Activated CD8-positive, alpha-beta memory T cell treated with anti-CD3 and anti-CD28 coated beads, Interleukin-2, amount 50 U/mL, for 1 hour (primary cell): Measurements from ENCODE around the gene SFI1.
"Not testable (repeated sequence)": the region's sequence is repeated elsewhere in the genome, so short reads cannot be mapped to it uniquely, and the experiment has no call there.

Experiments
- DNase-seq: peaks from one replicate; pipeline ENCODE4 v3.0.0-alpha.2; 2020; ENCODE audit errors: extremely low read depth

SFI1 gene, protein sequence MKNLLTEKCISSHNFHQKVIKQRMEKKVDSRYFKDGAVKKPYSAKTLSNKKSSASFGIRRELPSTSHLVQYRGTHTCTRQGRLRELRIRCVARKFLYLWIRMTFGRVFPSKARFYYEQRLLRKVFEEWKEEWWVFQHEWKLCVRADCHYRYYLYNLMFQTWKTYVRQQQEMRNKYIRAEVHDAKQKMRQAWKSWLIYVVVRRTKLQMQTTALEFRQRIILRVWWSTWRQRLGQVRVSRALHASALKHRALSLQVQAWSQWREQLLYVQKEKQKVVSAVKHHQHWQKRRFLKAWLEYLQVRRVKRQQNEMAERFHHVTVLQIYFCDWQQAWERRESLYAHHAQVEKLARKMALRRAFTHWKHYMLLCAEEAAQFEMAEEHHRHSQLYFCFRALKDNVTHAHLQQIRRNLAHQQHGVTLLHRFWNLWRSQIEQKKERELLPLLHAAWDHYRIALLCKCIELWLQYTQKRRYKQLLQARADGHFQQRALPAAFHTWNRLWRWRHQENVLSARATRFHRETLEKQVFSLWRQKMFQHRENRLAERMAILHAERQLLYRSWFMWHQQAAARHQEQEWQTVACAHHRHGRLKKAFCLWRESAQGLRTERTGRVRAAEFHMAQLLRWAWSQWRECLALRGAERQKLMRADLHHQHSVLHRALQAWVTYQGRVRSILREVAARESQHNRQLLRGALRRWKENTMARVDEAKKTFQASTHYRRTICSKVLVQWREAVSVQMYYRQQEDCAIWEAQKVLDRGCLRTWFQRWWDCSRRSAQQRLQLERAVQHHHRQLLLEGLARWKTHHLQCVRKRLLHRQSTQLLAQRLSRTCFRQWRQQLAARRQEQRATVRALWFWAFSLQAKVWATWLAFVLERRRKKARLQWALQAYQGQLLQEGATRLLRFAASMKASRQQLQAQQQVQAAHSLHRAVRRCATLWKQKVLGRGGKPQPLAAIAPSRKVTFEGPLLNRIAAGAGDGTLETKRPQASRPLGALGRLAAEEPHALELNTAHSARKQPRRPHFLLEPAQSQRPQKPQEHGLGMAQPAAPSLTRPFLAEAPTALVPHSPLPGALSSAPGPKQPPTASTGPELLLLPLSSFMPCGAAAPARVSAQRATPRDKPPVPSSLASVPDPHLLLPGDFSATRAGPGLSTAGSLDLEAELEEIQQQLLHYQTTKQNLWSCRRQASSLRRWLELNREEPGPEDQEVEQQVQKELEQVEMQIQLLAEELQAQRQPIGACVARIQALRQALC

DNA sequence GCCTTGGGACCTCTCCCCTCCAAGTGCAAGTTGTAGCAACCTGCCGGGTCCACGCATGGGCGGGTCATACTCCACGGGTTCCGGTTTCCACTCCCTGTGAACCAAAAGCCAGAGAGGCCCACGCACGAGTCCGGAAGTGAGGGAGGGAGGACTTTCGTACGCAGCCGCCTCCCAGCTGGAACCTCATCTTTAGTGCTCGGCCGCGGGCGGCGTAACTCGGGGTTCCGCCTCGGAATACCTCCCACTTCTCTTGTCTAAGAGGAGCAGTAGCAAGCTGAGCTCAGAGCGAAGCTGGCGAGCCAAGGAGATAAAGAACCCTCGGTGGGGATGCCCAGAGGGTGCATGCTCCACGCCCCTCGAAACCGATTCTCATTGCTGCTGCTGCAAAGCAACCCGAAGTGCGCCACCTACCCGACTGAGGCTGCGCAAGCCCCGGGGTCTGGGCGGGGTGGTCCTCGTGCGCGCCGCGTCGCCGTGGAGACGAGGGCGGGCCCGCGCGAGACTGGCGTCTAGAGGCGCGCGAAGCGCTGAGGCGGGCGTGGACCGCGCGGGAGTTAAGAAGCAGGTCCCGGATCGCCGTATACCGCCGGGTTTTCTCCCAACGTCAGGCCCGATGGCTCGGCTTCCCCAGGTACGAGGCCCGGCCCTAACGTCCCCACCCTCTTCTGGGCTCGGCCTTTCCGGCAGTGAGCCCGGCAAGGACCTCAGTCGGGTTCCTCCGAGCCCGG is at the start of gene SFI1:
Gene SFI1, plus strand, starts transcription at position 530 of the 728 bp plus-strand sequence. CDS start 11,749 bp downstream, outside the sequence.
- DNase-seq: peak; percentile 85

- no peak for DNase-seq
Observed at GRCh38 chr22:31446767-31447166, 49.6 kb upstream of the SFI1 start.

DNA sequence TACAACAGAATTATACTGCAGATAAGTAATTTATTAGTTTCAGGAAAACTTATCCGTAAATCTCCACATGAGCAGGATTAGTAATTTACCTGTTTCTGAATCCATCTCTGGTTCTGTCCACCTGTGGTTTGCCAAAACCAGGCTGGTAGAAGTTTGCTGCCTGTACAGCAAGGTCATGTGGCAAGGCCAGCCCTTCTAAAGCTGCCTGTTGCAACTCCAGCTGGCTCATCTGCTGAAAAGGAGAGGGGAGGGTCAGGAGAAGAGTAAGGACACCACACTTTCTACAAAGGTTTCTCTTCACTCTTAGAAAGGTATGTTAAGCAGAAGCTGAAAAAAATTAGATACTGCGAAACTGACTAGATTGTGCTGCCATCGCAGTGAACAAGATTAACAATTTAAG is 49.0 kb upstream of the SFI1 start:
- DNase-seq: no peak

DNA sequence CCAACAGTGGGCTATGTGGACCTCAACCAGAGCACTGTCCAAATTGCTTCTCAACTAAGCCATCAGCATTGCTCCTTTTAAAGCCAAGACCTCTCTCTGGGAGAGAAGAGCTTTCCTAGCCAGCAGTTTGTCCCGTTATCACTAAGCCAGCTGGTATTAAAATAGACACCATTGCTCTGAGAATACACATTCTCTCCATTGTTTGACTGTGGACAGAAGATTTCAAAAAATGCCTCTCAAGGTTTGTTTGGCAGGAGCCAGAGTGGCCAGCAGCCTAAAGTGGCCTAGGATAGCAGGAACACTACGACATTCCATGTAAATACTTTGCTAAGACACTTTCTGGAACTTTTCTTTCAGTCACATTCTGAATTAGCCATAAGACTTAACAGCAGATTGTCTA is 48.0 kb upstream of the SFI1 start:
- DNase-seq: no peak

DNA sequence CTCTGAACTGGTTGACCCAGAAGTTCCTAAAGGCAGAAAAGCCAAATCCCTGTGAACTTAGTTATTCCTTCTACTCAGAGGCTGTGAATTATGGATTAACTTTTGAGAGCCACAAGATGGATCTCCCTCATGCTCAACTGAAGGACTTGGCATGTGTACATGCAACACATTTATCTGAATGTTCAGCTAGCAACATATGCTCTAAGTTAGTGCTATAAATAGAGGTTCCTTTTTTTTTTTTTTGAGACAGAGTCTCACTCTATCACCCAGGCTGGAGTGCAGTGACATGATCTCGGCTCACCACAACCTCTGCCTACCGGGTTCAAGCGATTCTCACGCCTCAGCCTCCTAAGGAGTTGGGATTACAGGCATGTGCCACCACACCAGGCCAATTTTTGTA is 46.8 kb upstream of the SFI1 start:
- no peak for DNase-seq

DNA sequence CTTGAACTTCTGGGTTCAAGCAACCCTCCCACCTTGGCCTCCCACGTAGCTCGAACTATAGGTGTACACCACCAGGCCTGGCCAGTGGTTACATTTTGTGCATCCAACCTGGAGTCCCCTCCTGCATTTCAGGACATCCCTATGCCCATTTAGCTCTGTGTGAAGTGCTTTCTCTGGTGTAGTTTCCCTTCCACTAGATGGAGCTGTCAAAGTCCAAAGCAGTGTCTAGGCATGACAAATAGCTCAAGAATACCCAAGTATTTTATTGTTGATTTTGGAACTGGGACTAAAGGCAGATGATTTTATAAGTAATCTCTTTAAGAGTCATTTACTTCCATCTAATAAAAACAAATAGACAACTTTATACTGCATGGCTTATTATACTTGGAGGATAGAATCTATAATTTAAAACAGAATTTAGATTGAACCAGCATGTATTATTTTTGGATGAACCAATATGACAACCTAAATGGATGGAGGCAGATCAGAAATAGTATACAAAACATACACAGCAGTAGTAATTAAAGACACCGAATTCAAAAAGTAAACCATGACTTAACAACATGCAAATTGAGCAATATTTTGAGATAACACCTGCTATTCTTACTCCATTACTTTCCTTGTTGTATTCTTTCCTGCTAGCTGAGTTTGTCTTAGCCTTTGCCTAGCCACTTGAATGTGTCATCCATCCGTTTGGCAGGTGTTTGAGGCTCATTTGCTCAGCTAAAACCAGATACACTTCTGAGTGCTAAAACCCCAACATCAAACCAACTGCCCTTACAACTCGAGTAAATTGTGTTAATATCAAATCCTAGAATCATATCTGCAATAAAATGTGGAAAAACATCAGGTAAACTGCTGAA is 44.4 kb upstream of the SFI1 start:
- DNase-seq: no peak

- DNase-seq: no peak
Observed at GRCh38 chr22:31461699-31462098, 34.6 kb upstream of the SFI1 start.

DNA sequence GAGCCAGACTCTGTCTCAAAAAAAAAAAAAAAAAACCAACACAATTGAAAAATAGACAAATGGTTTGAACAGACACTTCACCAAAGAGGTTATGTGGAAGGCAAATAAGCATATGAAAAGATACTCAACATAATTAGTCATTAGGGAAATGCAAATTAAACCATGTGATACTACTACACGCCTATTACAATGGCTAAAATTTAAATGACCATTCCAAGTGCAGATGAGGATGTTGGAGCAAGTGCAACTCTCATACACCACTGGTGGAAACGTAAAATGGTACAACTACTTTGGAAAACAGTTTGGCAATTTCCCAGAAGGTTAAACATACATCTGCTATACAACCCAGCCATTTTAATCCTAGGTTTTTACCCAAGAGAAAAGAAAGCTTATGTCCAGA is 31.0 kb upstream of the SFI1 start:
- DNase-seq: no peak

- DNase-seq: no peak
Observed at GRCh38 chr22:31474743-31475142, 21.6 kb upstream of the SFI1 start.

- DNase-seq: no peak
Observed at GRCh38 chr22:31475800-31476199, 20.5 kb upstream of the SFI1 start.

- no peak for DNase-seq
Observed at GRCh38 chr22:31477329-31477728, 19.0 kb upstream of the SFI1 start.

DNA sequence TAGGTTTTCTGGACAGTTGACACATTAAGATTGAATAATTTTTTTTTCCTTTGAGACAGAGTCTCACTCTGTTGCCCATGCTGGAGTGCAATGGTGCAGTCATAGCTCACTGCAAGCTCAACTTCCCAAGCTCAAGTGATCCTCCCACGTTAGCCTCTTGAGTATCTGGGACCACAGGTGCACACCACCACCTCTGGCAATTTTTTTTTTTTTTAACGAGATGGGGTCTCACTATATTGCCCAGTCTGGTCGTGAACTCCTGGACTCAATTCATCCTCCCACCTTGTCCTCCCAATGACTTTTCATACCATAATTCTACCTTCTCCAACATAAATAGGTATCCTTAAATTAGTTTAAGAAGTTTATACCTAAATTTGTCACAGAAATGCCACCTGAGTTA is 15.2 kb upstream of the SFI1 start:
- no peak for DNase-seq

GRCh38 chr22:31482470-31482869 is 13.9 kb upstream of the SFI1 start:
- DNase-seq: not testable (repeated sequence)

GRCh38 chr22:31486369-31486768 is 10.0 kb upstream of the SFI1 start:
- DNase-seq: not testable (repeated sequence)

- DNase-seq: no peak
Observed at GRCh38 chr22:31486951-31487350, 9.4 kb upstream of the SFI1 start.

DNA sequence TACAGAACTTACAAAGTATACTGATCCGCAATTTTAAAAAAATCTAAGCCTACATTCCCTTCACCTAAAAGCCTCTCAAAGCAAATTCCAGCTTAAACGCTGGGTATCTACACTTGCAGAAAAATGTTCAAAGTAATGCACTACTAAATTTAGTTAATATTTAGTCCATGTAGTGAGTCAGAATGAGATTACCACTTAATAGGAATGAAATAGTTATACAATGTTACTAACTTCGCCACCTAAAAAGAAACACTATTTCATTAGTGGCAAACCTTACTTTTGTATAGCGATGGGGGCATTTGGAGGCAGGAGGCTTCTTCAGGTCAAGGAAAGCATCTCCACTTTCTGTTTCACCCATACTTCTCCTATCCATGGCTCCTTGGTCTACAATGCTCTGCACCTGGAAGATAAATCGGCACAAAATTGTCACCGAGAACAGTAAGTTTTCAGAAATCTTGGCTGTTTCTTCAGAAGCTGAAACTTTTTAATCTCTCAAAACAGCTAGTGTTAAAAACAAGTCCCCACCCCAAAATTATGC is 7.9 kb upstream of the SFI1 start:
- DNase-seq: no peak

- no peak for DNase-seq
Observed at GRCh38 chr22:31488988-31489617, 7.2 kb upstream of the SFI1 start.

- DNase-seq: peak; percentile 57
Observed at GRCh38 chr22:31489632-31490495, 6.5 kb upstream of the SFI1 start, which contains the start of gene EIF4ENIF1. Gene EIF4ENIF1 (minus strand): TSS chr22:31489842. CDS start chr22:31488718, 1,124 bp downstream.
